Measurements from ENCODE around the gene ZNF32. TPM values are rescaled to one million over a fixed set of nuclear protein-coding genes. Genes with fewer than 3 reads are reported as not detected.

Gene ZNF32
- total RNA-seq, 2 experiments from 2014 or later: 12.5 to 13.7 TPM

- H3K27ac Mint-ChIP-seq: peak overlapping the region; percentile 50
- H3K4me1 Mint-ChIP-seq (ENCODE audit: low read depth): peaks cover 2% of the 10 kb centered on the region
- TF ChIP-seq CTCF (IDR thresholded peaks at IDR 0.05): peak; percentile 90
- H3K36me3 Mint-ChIP-seq (ENCODE audit: low read depth): no peaks in the 10 kb centered on the region
- H3K9me3 Mint-ChIP-seq: no peaks in the 10 kb centered on the region
- DNase-seq (peak; percentile 87), ATAC-seq (peak; percentile 99)
- intact Hi-C loops (cut with micrococcal nuclease): loop anchor here (10.0 kb wide), 2 partner anchors 345 to 625 kb away; no protein-coding TSS in a partner anchor
- H3K4me3 Mint-ChIP-seq: peak overlapping the region; percentile 75
- CTCF ChIA-PET: interaction anchor here (0.6 to 2.7 kb wide), 46 partner anchors 9 to 1182 kb away, joined by 3 to 14 read pairs (median 4); partner anchors contain the start of gene ZNF239
- POLR2A ChIA-PET: interaction anchor here (0.5 to 0.9 kb wide), 3 partner anchors 9 to 382 kb away, joined by 3 read pairs; no protein-coding TSS in a partner anchor
- peaks cover 19% of the 10 kb centered on the region for H3K27me3 Mint-ChIP-seq
These were observed 41.5 kb upstream of the ZNF32 start for GRCh38 chr10:43689955-43690771.

GRCh38 chr10:43689618-43689954 is 40.9 kb upstream of the ZNF32 start:
- ChIA-PET POLR2A (no interaction called here), CTCF (interaction anchor here (0.6 to 2.7 kb wide), 41 partner anchors 9 to 1182 kb away, joined by 3 to 14 read pairs (median 4); partner anchors contain the start of gene ZNF239)
- Mint-ChIP-seq H3K9me3 (no peaks in the 10 kb centered on the region), H3K36me3 (ENCODE audit: low read depth) (no peaks in the 10 kb centered on the region), H3K4me1 (ENCODE audit: low read depth) (peaks cover 2% of the 10 kb centered on the region), H3K27ac (peak overlapping the region; percentile 50), H3K27me3 (peaks cover 20% of the 10 kb centered on the region), H3K4me3 (peak overlapping the region; percentile 75)
- no peak for TF ChIP-seq CTCF (IDR thresholded peaks at IDR 0.05)
- peak; percentile 35 for DNase-seq
- intact Hi-C loops (cut with micrococcal nuclease): loop anchor here (10.0 kb wide), 1 partner anchor 625 kb away; no protein-coding TSS in a partner anchor
- peak; percentile 63 for ATAC-seq

GRCh38 chr10:43689007-43689491 is 40.4 kb upstream of the ZNF32 start:
- Mint-ChIP-seq H3K4me3 (peak overlapping the region; percentile 75), H3K9me3 (no peaks in the 10 kb centered on the region), H3K27ac (peak overlapping the region; percentile 50), H3K4me1 (ENCODE audit: low read depth) (peaks cover 2% of the 10 kb centered on the region), H3K27me3 (peaks cover 21% of the 10 kb centered on the region), H3K36me3 (ENCODE audit: low read depth) (no peaks in the 10 kb centered on the region)
- intact Hi-C loops (cut with micrococcal nuclease): loop anchor here (10.0 kb wide), 1 partner anchor 626 kb away; no protein-coding TSS in a partner anchor
- TF ChIP-seq CTCF (IDR thresholded peaks at IDR 0.05): no peak
- CTCF ChIA-PET: interaction anchor here (0.7 to 2.7 kb wide), 29 partner anchors 8 to 1183 kb away, joined by 3 to 14 read pairs (median 4); partner anchors contain the start of gene ZNF239
- ATAC-seq: no peak
- POLR2A ChIA-PET: no interaction called here
- no peak for DNase-seq

GRCh38 chr10:43688348-43688892 is 39.7 kb upstream of the ZNF32 start:
- intact Hi-C loops (cut with micrococcal nuclease): loop anchor here (10.0 kb wide), 1 partner anchor 626 kb away; no protein-coding TSS in a partner anchor

More at GRCh38 chr10:43688348-43688892, 39.7 kb upstream of the ZNF32 start:
- no peaks in the 10 kb centered on the region for H3K9me3 Mint-ChIP-seq
- H3K4me3 Mint-ChIP-seq: peak overlapping the region; percentile 9
- H3K4me1 Mint-ChIP-seq (ENCODE audit: low read depth): peaks cover 2% of the 10 kb centered on the region
- CTCF ChIA-PET: interaction anchor here (1.2 to 2.7 kb wide), 5 partner anchors 13 to 1176 kb away, joined by 3 to 14 read pairs (median 4); no protein-coding TSS in a partner anchor
- DNase-seq (no peak), ATAC-seq (no peak)
- POLR2A ChIA-PET: no interaction called here
- TF ChIP-seq CTCF (IDR thresholded peaks at IDR 0.05): no peak
- H3K27me3 Mint-ChIP-seq: peaks cover 25% of the 10 kb centered on the region
- H3K36me3 Mint-ChIP-seq (ENCODE audit: low read depth): no peaks in the 10 kb centered on the region
- H3K27ac Mint-ChIP-seq: no peak overlapping the region
